GM19397 (cell line): ENCODE data around the gene PRKG2.

Source experiments
- ATAC-seq: cut with Tn5 transposase; IDR thresholded peaks from one replicate; pipeline ENCODE4 v1.9.1; 2021; ENCODE audit warnings: mild to moderate bottlenecking, moderate library complexity; ENCODE audit not compliant: unreplicated experiment

PRKG2 gene

GRCh38 chr4:81218206-81218605 is 3.2 kb upstream of the PRKG2 start:
- no peak for ATAC-seq

DNA sequence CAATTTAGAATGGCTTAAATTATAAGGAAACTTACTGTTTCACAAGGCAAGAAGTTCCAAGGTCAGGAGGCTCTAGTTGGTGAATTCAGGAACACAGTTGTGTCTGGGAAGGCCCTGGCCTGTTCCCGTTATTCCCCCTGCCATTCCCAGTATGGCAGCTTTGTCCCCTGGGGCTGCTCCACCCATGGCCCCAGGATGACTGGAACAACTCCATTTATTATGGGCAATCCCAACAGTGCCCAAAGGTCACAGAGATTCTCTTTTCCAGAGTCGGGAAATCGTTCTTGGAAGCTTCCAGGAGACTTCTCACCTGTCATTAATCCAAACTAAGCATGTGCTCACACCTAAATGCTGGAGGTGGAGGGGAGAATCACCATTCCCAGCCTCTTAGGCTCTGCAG is 2.8 kb upstream of the PRKG2 start:
- ATAC-seq, result no peak

- no peak for ATAC-seq
Observed at GRCh38 chr4:81215931-81216330, 909 bp upstream of the PRKG2 start.

DNA sequence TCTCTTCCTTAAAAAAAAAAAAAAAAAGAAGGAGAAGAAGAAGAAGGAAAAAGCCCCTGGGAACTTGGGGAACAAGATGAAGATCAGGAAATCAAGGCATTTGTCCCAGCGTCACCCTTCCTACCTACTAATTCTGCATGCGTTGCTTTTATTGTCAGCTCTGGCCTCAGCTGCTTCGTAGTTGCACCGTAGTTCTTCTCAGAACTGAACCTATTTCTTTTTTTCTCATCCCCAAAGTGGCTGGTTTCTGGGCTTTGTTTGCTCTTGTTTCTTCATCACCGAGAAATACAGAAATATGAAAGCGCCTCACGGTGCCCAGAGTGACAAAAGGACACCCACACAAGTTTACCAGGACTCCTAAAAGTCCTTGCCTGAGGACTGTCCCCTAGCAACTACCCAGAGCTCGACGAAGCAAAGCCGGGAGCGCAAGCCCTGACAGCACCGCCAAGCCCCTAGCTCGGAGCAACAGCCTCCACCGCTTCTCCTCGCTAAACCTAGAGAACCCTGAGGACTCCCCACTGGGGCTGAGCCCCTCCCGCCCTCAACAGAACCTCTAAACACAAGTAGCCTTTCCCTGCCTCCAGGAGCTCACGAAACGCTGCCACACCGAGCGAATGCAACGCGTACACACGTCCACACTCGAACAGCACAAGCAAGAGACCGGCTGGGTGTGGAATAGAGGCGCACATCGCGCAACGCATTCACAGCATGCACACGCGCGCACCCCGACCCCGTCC is 710 bp downstream of the PRKG2 start:
- ATAC-seq, result no peak

GRCh38 chr4:81213671-81214070 is 1.4 kb downstream of the PRKG2 start:
- no peak for ATAC-seq

DNA sequence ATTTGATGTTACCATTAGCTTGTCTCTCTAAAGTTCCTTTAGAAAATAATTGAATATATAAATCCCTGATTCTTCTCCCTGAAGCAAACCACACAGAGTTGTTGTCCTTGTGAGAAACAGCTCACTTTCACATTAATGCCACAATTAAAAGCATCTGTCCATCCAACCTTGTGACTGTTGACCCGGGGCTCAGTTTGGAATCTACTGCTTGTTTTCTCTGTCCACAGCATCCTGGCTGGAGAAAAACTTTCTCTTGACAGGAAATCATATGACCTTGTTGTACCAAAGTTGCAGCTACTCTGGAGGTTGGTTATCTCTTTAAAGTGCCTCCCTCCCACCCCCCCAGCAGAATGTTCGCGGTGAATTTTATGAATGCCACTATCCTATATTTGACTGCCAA is 3.1 kb downstream of the PRKG2 start:
- no peak for ATAC-seq

DNA sequence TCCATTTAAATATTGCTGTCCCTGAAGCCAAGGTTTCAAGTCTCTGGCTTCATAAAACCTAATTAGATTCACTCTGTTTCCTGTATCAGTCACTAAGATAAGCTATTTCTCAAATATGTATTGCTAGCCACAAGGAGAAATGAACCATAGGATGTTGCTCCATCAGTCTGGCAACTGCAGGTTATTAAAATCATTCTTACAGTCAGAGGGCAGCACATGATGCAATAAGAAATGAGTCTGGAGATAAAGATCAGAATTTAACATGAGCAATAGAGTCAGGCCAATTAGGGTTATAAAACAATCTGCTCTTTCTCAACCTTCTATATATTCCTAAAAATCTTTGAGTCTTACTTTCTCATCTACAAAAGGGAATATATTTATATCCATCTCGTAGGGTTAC is 7.2 kb downstream of the PRKG2 start:
- no peak for ATAC-seq

GRCh38 chr4:81205302-81205701 is 9.7 kb downstream of the PRKG2 start:
- ATAC-seq, result no peak

- ATAC-seq, result no peak
Observed at GRCh38 chr4:81204571-81204970, 10.5 kb downstream of the PRKG2 start.

- no peak for ATAC-seq
Observed at GRCh38 chr4:81199831-81200230, 15.2 kb downstream of the PRKG2 start.

DNA sequence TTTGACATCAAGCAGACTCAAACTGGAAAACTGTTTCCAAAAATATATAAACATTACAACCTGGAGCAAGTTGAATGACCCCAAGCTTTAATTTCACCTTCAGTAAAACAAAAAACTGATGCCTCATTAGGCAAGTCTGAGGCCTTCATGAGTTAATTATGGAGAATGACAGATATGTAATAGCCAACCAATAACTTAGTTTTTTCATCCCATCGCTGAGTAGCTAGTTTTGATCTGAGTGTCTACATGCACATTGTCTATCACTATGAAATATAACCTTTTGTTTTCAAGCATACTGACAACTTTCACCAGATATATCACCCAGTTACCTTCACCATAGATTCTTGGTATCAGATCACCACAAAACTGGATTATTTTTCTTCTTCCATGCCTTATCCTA is 16.4 kb downstream of the PRKG2 start:
- ATAC-seq, result no peak

DNA sequence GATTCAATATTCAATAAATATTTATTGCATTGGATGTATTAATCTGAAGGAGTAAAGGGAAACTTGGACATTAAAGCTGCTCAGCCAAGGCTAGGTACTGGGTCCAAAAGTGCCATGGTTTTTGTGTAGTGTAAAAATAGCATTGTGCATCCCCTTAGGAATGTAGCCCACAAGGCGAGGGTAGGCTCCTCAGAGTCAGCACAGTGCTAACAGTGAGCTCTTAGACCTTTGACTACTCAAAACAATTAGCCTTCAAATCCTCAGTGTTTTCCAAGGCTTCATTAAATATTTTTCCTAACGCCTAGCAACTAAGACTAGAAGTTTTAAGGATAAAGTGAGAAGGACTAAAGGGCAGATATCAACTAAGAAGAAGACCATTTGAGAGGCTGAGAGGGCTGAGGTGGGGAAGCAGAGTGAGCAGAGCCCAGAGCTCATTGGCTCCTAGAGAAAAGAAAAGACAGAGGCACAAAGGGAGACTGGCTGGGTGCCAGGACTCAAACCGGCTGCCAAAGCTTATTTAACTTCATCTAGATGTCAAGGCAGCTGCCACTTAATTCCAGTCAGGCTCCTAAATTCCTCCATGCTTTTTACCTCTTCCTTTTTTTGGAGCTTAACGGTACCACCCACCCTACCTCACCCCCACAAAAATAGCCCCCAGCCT is 17.0 kb downstream of the PRKG2 start:
- no peak for ATAC-seq

GRCh38 chr4:81196126-81196650 is 18.8 kb downstream of the PRKG2 start:
- ATAC-seq, result no peak

GRCh38 chr4:81195475-81195874 is 19.5 kb downstream of the PRKG2 start:
- no peak for ATAC-seq

DNA sequence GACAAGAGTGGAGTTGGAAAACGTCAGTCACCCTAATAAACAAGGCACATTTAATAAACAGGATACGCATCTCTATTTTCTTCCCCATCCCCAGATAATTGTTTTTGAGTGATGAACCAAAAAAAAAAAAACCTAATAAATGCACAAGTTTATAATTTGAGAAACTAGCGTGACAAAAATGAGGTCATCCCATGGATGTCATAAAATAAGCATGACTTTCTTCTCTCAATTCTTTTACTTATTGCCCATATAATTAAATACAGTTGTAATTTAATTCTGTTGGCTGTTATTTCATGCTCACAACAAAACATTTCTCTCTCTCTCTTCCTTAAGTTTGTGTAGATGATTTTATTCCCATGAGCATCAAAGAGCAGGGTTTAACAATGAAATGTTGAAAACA is 20.7 kb downstream of the PRKG2 start:
- no peak for ATAC-seq

DNA sequence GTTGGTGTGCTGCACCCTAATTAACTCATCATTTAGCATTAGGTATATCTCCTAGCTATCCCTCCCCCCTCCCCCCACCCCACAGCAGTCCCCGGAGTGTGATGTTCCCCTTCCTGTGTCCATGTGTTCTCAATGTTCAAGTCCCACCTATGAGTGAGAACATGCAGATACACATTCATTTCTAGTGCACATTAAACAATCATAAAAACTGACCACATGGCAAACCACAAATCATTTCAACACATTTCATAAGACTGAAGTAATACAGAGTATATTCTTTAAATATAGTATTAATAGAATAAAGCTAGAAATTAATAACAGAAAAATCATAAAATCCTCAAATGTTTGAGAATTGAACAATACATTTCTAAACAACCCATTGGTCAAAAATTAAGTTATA is 34.1 kb downstream of the PRKG2 start:
- no peak for ATAC-seq

GRCh38 chr4:81179326-81179725 is 35.7 kb downstream of the PRKG2 start:
- no peak for ATAC-seq

DNA sequence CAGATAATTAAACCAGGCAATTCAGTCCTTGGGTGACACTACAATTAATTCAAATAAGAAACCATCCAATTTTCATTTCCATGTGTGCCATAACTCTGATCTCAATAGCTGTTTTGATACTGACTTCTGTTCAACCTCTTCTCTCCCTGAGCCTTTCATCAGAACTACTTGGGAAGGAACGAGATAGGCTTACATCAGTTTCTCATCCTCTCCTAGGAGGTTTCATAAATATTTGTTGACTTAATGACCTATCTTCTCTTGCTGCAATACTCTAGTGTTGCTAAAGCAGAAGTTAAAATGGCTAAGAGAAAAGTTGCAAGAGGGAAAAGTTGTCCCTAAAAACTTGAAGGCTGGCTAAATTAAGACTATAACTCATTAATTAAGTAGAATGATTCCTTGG is 41.8 kb downstream of the PRKG2 start:
- ATAC-seq, result no peak

DNA sequence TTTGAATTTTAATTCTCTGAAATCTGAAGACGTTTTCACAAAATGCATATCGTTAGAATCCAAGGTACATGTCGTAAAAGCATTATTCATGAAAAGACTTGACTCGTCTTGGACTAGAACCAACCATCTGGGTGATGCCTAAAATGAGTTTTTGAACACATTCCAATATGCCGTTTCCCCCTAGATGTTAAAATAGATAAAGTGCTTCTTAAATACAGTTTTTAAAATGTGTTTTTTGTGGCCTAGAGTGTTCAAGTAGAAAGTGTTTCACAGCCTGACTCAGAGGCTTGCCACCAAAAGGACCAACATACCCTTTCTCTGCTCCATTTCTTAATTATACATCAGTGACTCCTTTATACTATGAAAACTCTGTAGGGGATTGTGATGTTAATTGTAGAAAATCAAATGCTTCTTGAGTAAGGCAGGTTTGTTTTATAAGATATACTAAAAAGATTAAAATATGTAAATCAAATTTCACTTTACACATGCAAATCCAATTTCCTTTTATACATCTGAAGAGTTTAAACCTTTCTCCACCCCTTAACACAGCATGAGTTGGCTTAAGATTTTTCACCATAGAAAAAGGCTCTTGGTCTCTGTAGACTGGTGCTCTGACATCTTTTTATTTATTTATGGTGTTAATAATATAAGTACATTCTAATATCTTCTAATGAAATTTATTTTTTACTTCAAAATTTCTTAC is 48.4 kb downstream of the PRKG2 start:
- ATAC-seq, result no peak

DNA sequence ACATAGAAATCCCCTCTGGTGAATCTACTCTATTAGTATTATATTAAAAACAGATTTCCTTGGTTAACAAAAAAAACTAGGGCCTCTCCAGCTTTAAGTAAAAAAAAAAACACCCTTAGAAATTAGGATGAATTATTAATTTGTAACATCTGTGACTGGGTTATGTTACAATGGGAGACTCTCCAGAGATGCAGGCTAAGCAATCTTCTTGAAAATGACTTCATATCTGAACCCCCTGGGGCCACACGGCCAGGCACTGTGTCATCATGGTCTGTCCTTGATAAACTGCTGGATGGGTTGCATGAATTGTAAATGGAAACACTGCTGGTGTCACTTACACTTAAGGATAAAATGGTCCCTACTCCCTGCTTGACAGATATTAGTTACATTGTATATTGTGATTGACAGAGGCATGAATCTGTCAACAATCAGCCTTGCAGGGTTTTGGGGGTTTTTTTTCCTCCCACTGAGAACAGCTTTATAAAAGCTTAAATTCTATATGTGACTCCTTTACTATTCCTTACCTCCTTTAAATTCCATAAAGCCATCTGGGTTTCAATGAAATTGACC is 49.1 kb downstream of the PRKG2 start:
- no peak for ATAC-seq

- ATAC-seq, result no peak
Observed at GRCh38 chr4:81164623-81165416, 50.2 kb downstream of the PRKG2 start.
